ENCODE data around the gene BLM. TPM values are rescaled to one million over a fixed set of nuclear protein-coding genes. Genes with fewer than 3 reads are reported as not detected.

BLM gene
- total RNA-seq, 1 experiment from 2014 or later, result 12.8 TPM

DNA sequence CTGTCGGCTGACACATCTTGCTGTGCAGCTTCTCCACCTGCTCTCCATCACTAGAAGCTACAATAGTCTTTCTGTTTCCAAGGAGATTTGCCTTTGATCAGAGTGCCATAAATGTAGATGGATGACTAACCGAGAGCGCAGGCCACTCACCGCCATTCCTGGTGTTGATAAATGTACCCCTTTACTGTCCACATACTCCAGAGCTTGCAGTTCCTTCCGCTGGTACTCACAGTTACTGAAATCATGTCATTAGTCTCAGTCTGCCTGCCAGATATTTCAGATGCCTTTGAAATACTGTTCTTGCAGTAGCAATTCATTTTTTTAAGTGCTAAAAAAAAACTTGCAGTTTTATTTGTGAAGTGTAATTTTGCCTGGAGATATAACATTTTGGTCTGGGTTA is 72.3 kb downstream of the BLM start:
- no peak for DNase-seq (ENCODE audit: low spot score)

DNA sequence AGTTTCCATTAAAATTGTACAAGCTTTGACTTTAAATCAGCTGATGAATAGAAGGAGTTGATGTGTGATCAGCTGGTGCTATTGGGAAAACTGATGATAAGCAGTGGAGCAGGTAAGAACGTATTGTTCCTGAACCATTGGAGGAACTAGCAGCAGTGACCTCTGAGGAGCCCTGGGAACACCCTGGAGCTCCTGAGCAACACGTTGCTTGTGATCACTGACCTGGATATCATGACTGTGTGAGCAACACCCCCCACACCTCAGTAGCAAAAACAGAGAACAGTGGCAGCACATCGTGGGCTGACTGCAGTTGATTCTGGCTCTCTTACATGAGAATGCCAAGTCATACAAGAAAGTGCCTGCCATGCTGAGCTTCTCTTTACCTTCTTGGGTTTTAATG is 72.9 kb downstream of the BLM start:
- DNase-seq (ENCODE audit: low spot score), result no peak

DNA sequence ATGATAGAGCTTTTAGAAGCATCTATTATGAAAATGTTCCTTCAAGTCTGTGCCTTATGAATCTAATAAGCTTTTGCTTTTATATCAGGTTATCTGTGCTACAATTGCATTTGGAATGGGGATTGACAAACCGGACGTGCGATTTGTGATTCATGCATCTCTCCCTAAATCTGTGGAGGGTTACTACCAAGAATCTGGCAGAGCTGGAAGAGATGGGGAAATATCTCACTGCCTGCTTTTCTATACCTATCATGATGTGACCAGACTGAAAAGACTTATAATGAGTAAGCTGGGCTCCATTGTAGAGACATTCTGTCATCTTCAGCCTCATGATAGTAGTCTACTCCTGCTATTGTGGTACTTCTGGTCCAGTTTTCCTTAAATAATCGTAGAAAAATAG is 73.4 kb downstream of the BLM start:
- DNase-seq (ENCODE audit: low spot score), result no peak

DNA sequence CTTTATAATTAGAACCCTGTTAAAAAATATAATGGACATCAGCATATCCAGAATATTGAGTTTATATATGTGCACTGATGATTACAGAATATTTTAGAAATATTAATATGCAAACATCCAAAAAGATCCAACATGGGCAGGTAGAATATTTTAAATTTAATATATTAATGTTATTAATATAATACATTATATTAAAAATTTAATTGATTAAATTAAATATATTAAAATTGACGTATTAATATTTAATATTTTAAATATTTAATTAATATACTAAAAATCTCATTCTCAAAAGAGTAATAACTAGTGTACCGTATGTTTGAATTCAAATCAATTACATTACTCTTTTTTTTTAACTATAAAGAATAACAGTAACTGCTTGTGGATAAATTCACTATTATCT is 77.4 kb downstream of the BLM start:
- DNase-seq (ENCODE audit: low spot score), result no peak

DNA sequence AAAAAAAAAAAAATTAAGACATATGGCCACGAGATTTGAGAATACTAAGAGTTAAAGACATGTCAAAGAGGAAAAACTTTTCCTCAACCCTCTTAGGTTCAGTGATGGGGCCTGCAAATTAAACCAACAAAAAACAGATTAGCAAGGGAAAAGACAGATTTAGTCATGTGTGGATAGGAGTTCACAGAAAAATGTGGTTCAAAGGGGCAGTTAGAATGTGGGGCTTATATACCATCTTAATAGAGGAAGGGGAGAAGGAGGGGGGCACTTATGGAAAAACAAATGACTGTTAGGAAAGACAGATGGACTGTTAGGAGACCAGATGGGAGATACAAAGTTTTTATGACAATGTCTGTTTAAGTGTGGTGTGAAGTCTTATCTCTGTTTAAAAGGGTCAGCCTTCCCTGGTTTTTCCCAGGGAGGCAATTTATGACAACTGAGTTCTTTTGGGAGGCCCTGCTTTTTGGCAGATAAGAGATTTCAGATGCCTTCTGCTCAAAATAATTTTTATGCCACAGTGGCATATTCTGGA is 82.6 kb downstream of the BLM start:
- no peak for DNase-seq (ENCODE audit: low spot score)

DNA sequence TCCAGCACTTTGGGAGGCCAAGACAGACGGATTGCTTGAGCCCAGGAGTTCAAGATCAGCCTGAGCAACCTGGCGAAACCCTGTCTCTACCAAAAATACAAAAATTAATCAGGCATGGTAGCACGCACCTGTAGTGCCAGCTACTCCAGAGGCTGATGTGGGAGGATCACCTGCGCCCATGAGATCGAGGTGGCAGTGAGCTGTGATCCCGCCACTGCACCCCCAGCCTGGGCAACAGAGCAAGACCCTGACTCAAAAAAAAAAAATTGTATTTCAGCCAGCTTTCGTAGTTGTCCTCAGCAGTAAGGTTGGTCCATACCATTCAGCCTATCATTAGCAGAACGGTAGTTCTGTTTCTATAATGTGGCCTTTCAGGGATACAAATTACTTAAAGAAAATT is 84.7 kb downstream of the BLM start:
- DNase-seq (ENCODE audit: low spot score), result no peak

DNA sequence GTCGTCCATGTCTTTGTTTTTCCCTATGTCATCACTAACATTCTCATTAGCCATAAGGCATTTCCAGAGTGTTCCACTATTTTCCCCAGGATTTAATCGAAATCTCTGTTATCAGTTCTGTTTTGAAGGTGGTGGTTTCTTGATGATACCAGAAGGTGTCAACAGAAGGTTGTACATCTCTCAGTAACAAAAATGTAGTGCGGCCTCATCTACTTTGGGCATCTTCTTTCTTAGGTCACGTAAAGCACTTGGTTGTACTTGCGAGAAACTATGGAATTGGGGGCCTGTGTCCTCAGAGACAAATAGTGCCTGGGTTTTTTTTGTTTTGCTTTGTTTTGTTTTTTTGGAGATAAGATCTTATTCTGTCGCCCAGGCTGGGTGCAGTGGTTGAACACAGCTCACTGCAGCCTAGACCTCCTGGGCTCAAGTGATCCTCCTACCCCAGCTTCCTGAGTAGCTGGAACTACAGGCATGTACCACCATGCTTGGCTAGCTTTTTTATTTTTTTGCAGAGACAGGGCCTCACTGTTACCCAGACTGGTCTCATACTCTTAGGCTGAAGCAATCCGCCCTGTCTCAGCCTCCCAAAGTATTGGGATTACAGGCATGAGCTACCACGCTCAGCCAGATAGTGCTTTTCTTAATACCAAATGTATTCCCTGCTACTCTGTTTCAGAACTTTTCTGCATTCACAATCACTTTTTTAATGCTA is 90.1 kb downstream of the BLM start:
- DNase-seq (ENCODE audit: low spot score), result no peak

DNA sequence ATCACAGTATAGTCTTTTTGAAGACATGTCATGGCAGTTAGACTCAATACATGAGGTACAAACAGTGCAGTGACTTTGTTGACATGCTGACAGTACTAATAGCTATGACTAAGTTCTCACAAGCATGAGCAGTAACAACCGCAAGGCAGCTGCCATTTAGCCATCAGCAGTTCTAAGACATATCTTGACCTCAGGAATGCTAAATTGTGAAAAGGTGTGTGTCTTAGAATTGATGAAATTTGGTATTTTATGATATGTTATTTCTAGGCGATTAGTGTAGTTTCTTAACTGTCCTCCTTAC is 90.6 kb downstream of the BLM start:
- DNase-seq (ENCODE audit: low spot score), result no peak

DNA sequence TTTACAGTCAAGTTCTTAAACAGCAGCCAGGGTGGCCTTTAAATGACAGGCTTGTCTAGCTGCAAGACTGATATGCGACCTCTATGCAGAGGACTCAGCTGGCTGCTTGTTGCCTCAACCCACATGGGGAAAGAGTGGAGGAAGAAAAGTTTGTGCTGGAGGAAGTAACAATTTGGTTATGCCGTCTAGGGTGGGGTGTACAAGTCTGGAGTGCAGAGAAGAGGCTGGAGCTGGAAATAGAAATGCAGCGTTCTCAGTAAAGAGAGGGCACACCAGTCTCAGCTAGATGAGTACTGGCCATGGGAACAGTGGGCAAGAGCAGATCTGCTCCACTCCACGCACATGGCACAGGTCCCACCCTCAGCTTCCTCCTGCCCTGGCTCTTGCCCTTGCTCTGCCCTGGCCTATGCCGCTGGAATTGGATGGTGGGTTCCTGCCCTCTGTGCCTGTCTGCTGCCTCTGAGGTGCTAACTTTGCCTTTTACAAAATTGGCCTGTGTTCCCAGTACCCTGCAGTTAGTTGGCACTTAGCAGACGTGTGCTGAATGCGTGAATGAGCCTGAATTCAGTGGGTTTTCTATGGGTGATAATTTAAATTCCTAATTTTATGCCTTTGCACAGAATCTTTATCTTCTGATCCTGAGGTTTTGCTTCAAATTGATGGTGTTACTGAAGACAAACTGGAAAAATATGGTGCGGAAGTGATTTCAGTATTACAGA is 91.5 kb downstream of the BLM start:
- DNase-seq (ENCODE audit: low spot score), result no peak

DNA sequence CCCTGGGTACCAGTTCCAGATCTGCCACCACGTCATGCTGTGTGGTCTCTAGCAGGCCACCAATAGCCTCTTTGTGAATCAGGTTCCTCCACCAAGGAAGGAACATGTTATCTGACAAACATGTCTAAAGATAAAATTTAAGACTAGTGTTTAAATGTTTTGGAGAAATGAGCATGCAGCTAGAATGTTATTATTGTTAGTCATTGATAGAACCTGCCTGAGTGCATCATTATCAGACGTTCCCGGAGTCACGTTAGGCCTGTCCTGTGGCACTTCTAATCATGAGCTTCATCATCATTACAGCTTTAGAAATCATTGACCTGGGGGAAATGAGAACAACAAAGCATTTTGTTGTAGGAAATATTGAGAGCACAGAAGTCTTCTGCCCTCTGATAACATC is 92.4 kb downstream of the BLM start:
- no peak for DNase-seq (ENCODE audit: low spot score)

DNA sequence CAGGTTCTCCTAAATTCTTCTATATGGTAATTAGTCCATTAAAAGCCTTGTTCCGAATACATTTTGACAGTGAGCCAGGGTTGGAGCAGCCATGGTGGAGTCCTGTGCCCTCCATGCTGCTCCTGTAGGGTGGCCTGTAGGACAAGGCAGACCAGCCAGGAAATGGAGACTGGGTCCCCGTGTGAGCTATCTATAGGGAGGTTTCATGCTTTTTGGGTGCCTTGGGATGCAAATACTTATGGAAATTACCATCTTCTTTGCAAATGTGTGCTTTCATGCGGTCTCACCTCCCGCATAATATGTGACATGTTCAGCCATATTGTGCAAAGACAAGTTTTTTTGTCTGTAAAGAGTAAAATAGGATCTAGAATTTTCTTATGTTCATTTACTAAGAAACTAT is 93.2 kb downstream of the BLM start:
- no peak for DNase-seq (ENCODE audit: low spot score)

DNA sequence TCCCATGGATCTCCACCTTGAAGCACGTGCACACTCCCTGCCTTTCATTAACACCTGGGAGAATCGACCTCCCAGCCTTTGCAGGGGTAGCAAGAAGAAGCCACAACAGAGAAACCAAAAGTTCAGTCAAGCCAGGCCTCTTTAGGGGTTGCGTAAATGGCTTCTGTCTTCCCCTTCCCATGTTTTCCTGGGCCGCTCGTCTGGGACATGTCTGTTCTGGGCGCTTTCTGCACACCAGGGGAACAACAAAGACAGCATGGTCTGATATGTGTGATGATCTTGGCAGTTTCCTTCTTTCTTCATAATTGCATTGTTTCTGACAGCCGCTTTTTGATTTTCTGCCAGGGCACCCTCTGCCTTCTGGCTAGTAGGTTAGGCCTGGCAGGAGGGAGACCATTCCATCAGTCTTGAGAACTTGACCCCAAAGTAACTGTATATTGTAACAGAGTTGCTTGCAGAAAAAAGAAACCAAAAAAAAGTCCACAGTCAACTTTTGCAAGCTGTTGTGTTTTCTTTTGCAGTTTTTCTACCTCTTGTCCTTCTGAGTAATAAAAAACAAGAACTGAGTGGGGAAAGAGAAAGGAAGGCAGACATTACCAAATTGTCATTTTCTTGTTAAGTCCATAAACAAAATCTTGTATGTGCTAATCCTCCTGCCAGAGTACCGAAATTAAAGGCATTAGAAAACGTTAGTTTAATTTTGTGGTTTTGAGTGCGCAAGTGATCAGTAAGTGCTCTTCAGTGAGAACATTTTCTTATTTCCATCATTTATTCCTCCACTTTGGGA is 95.2 kb downstream of the BLM start:
- no peak for DNase-seq (ENCODE audit: low spot score)

DNA sequence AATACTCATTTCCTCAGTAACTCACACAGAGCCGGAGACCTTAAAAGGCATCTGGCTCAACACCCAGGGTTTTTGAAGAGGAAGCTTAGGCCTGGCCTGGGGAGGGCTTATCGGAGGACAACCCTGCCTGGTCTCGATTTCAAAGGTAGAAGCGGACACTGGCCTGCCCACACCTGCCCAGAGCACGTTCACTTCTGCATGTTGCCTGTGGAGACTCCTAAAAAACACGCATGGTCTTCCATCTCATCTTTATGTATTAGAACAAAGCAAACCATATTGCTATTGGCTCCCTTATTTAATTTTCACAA is 95.8 kb downstream of the BLM start:
- no peak for DNase-seq (ENCODE audit: low spot score)

DNA sequence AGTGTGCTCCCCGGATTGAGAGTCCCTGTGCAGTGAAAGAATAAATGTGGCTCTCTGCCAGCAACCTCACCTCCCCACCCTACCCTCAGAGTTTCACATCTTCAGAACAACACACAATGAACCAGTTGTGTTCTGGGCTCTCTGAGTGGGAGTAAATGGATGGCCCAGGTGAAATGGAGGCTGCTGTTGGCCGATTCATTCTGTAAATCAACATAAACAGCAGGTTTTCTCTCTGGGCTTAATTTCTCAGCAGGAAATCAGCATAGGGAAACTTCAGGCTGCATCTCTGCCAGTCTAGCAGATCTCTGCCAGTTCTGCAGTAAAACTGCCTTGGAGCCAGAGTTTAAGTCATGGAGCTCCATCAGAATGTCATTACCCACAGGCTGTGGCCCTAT is 96.6 kb downstream of the BLM start:
- DNase-seq (ENCODE audit: low spot score), result peak; percentile 64

DNA sequence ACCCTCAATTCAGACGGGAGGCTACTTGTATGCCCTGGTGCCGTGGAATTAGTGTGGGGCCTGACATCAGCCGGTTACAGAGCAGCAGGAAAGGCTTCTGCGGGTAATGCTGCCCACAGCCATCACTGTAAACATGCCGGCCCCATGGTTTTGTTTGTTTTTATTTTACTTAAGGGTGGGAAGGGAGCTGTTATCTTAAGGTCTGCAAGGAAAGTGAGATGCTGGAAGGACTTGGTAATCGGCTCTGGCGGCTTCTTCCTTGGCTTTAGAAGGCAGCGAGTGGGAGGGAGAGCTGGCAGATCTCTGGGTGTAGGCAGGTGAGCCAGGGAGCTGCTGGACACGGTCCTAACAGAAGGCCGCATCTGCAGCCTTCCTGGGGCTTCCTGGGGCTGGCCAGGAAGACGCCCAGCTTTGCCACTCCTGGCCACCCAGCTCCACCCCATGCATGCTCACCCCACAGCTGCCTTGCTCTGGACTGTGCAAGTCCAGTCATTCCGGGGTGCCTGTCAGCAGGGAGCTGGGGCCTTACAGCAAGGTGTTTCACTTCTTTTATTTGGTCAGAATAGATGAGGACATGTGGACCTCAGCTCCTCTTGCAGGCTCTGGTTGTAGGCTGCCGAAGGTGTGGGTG is 97.2 kb downstream of the BLM start:
- peak; percentile 62 for DNase-seq (ENCODE audit: low spot score)

DNA sequence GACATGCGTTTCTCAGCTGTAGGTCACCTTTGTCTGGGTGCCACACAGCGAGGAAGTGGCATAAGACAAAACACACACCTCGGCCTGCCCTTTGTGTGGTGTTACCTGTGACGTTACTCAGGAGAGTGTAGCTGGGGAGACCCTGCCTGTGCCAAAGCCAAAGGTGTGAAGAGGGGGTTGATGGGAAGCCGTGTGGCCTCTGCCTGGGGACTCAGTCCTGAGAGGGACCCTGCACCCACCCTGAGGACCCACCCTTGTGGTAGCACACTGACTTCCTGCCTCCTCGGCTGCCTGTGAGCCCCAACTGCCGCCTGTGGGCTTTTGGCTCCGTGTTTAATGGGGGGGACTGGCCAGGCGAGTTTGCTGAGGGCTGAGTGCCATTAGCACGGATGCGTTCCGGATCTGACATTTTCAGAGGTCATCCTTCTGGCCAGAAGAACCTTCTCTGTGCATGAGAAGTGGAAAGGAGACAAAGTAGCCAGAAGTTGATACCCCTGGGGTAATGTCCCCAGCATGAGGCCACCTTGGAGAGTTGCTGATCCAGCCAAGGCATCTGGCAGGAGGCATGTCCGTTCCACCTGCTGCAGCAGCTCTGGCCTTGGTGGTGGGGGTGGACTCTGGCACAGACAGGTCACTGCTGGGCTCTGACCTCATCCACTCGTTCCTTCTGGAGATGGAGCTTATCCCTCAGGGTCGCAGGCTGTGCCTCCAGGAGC is 99.4 kb downstream of the BLM start:
- no peak for DNase-seq (ENCODE audit: low spot score)

DNA sequence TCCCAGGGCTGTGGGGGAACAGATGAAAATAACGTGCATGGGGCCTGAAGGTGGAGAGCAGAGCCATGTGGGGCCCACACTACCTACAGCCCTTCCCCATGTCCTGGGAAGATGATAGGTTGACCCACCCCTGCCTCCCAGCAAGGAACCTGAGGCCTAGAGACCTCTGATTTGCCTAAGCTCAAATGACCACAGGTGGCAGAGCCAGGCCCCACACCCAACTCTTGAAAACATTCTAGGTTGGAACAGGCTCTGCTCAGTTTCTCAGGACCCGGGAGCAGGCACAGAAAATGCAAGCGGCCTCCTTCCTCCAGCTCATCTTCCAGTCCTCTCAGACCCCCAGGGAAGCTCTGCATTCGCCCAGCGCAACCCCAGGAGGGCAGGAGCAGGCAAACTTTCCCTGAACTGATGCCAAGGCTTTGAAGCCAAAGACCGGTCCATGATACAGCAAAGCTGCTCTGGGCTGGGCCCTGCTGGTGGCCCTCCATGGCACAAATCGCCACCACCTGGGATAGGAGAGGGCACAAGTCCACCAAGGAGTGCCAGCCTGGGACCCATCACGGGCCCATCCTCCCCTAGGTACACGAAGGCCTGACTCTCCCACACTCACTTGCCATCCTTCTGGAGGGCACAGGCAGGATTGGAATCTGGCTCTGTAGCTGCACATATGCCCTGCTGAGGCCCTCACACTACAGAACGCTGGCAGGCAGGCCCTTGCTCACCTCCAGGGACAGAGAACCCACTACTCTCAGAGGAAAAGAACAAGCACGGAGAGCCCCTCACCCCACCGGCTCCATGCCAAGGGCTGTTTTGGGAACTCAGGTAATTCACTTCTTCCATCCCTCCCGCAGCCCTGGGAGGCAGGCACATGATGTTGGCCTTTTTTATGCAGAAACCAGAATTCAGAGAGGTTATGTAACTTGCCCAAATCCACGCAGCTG is 100.2 kb downstream of the BLM start:
- no peak for DNase-seq (ENCODE audit: low spot score)

DNA sequence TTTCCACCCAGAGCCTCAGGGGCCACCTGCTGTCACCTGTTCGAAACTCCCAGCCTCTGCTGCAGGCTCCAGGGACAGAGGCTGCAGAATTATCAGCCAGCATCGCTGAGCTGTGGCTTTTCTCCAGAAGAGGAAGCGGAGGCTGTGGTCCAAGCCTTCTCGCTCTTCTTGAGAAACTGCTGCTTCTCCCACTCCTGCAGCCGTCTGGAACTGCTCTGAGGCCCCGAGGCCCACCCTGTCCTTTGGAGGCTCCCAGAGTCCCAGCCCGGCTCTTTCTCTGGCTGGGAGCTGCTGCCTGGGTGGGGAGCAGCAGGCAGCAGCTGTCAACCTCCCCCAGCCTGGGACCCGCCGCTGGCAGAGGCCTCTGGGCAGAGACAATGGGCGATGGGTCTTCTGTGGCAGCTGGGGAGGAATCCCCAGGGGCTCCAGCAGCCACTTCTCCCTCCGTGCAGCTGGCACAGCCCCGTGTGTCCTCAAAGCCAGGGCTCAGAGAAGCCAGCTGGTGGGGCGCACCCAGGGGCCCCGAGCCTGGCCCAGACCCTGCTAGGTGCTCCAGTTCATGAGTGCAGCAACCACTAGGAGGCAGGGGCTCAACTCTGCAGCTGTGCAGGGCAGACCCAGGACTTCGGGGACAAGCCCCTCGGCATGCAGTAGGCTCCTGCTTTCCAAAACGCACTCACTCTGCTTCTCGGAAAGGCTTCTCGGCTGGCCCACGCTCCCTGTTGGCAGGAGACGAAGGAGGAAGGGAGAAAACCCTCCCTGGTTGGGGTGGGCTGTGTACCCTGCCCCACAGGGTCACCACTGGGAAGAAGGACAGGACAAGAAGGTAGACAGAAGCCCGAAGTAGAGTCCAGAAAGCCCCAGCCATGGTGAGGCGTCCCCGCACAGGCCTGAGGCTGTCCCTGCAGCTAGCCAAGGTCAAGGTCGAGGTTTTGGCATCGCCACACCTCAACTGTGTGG is 101.4 kb downstream of the BLM start:
- no peak for DNase-seq (ENCODE audit: low spot score)

DNA sequence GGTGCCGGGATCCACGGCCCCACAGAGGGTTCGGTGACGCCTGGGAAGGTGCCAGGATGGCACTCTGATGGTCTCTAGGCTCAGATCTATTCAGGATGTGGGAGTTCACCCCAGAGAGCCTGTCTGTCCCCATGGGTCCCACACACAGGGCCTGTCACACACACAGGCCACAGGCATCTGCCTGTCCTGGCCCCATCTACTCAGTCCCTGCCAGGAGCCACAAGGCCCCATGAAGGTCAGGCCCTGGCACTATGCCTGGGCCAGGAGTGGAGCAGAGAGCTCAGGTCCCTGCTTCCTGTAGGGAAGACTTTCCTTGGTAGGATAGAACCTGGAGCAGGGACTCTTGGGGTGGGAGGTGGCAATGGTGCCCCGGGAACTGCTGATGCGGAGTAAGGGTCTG is 102.2 kb downstream of the BLM start:
- no peak for DNase-seq (ENCODE audit: low spot score)
